ENCODE results near the gene WNT11. TPM values are rescaled to one million over a fixed set of nuclear protein-coding genes. Genes with fewer than 3 reads are reported as not detected.

The WNT11 gene
- total RNA-seq, 4 donors from 2014 or later: 4.2 to 11.4 (median 7.4) TPM

DNA sequence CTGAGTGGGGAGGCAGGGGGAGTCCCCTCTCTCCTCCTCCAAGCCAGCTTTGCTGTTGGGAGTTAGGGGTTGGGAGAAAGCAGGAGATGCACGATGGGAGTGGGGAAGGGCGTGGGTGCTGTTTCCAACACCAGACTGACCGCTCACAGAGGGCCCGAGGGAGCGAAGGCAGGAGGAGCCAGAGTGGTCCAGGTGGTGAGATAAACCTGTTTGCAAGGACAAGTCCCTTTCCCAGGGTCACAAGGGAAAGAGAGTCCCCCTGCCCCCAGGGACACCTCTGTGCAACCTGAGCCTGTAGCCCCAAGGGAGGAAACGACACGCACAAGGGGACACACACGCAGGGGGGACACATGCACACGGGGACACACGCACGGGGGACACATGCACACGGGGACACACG lies 42.2 kb downstream of the WNT11 start:
- no peak for DNase-seq (ENCODE audit: low spot score in 2 of 2)
- TF ChIP-seq POLR2A (IDR thresholded peaks at IDR 0.05): no peak
- TF ChIP-seq CTCF (IDR thresholded peaks at IDR 0.05): no peak
- intact Hi-C loops (cut with DNase I; ENCODE audit: low total_unique reads): no loop called here
- WGBS, 2 donors: 78 to 88% methylated on average over 10 to 13 of the region's 13 CpGs
- H3K4me3 ChIP-seq (ENCODE audit: low read depth, poor library complexity, severe bottlenecking): no peak overlapping the region

DNA sequence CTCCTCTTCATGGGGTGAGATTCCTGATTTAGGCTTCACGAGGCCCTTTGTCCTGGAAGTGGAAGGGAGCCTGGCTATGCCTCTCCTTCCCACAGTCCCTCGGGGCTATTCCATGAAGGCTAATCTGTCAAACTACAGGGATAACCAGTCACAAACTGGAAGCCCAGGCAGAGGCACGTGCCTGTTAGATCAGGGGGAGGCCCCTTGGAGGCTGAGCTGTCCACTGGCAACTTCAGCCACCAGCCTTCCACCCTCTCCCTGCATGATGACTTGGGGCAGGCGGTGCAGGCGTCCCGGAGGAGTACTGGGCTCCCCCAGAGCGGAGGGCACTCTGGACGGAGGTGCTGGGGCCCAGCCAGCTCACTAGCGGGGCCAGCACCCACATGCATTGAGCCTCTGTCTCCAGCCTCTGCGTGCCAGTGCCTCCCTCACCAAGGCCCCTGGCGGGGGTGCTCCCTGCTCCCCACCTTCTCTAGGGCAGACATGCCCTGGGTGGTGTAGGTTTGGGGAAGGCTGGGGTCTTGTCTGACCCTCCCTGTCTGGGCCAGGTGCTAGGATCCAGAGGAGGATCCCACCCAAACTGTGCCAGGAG lies 42.9 kb downstream of the WNT11 start:
- intact Hi-C loops (cut with DNase I; ENCODE audit: low total_unique reads): no loop called here
- H3K4me3 ChIP-seq (ENCODE audit: low read depth, poor library complexity, severe bottlenecking): no peak overlapping the region
- DNase-seq (ENCODE audit: low spot score in 2 of 2): no peak
- TF ChIP-seq POLR2A (IDR thresholded peaks at IDR 0.05): no peak
- no peak for TF ChIP-seq CTCF (IDR thresholded peaks at IDR 0.05)
- WGBS, 2 donors: 92% methylated on average over 9 to 11 of the region's 11 CpGs

- no peak overlapping the region for H3K4me3 ChIP-seq (ENCODE audit: low read depth, poor library complexity, severe bottlenecking)
- TF ChIP-seq CTCF (IDR thresholded peaks at IDR 0.05): no peak
- no peak for TF ChIP-seq POLR2A (IDR thresholded peaks at IDR 0.05)
- no peak for DNase-seq (ENCODE audit: low spot score in 2 of 2)
- 90 to 91% methylated on average over 15 of the region's 15 CpGs for WGBS, 2 donors
- intact Hi-C loops (cut with DNase I; ENCODE audit: low total_unique reads): no loop called here
Measured at GRCh38 chr11:76162336-76163288, 43.7 kb downstream of the WNT11 start.

- no peak for DNase-seq (ENCODE audit: low spot score in 2 of 2)
- 11 to 12% methylated on average over 22 to 23 of the region's 24 CpGs for WGBS, 2 donors
- no peak overlapping the region for H3K4me3 ChIP-seq (ENCODE audit: low read depth, poor library complexity, severe bottlenecking)
- TF ChIP-seq POLR2A (IDR thresholded peaks at IDR 0.05) (no peak), CTCF (IDR thresholded peaks at IDR 0.05) (no peak)
- intact Hi-C loops (cut with DNase I; ENCODE audit: low total_unique reads): no loop called here
Measured at GRCh38 chr11:76161261-76161961, 44.9 kb downstream of the WNT11 start.

DNA sequence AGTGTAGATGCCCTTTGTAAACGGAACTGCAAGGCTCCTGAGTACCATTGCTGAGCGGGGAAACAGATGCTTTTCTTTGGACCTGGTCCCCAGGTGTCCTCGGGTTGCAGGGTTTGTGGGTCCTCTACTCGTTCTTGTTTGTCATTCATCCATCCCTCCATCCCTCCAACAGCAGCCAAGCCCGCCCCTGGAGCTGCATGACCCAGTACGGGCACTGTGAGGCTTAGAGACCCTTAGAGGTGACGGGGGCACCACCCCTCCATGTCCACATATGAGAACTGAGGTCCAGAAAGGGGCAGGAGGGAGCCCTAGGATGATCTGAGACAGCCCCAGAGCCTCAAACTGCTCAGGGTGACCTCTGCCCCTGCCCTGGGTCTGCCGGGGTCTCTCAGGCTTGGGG lies 45.4 kb downstream of the WNT11 start:
- 66 to 84% methylated on average over 8 of the region's 8 CpGs for WGBS, 2 donors
- no peak for DNase-seq (ENCODE audit: low spot score in 2 of 2)
- intact Hi-C loops (cut with DNase I; ENCODE audit: low total_unique reads): no loop called here
- TF ChIP-seq CTCF (IDR thresholded peaks at IDR 0.05): no peak
- TF ChIP-seq POLR2A (IDR thresholded peaks at IDR 0.05): no peak
- no peak overlapping the region for H3K4me3 ChIP-seq (ENCODE audit: low read depth, poor library complexity, severe bottlenecking)
